ENCODE data around the gene JAKMIP3.

JAKMIP3 gene

GRCh38 chr10:132054564-132054963, 11.2 kb upstream of the JAKMIP3 start:
- no peak for TF ChIP-seq POLR2A (IDR thresholded peaks at IDR 0.05; ENCODE audit: low read depth, low read length)
- no peak for FAIRE-seq
- DNase-seq (ENCODE audit: insufficient read length, low spot score), result peak; percentile 23

- FAIRE-seq (no peak), DNase-seq (ENCODE audit: insufficient read length, low spot score) (no peak)
- TF ChIP-seq POLR2A (IDR thresholded peaks at IDR 0.05; ENCODE audit: low read depth, low read length), result no peak
Observed at GRCh38 chr10:132055616-132056015, 10.1 kb upstream of the JAKMIP3 start.

- no peak for FAIRE-seq
- TF ChIP-seq POLR2A (IDR thresholded peaks at IDR 0.05; ENCODE audit: low read depth, low read length), result no peak
- DNase-seq (ENCODE audit: insufficient read length, low spot score), result no peak
Observed at GRCh38 chr10:132056663-132057062, 9.1 kb upstream of the JAKMIP3 start.

GRCh38 chr10:132057191-132057681, 8.5 kb upstream of the JAKMIP3 start:
- no peak for DNase-seq (ENCODE audit: insufficient read length, low spot score)
- TF ChIP-seq POLR2A (IDR thresholded peaks at IDR 0.05; ENCODE audit: low read depth, low read length), result no peak
- FAIRE-seq, result no peak

- DNase-seq (ENCODE audit: insufficient read length, low spot score) (no peak), FAIRE-seq (no peak)
- TF ChIP-seq POLR2A (IDR thresholded peaks at IDR 0.05; ENCODE audit: low read depth, low read length), result no peak
Observed at GRCh38 chr10:132058111-132058745, 7.5 kb upstream of the JAKMIP3 start.

GRCh38 chr10:132058793-132059759, 6.7 kb upstream of the JAKMIP3 start:
- FAIRE-seq, result no peak
- no peak for DNase-seq (ENCODE audit: insufficient read length, low spot score)
- no peak for TF ChIP-seq POLR2A (IDR thresholded peaks at IDR 0.05; ENCODE audit: low read depth, low read length)

GRCh38 chr10:132059760-132060508, 5.8 kb upstream of the JAKMIP3 start:
- FAIRE-seq (no peak), DNase-seq (ENCODE audit: insufficient read length, low spot score) (no peak)
- TF ChIP-seq POLR2A (IDR thresholded peaks at IDR 0.05; ENCODE audit: low read depth, low read length), result no peak

- FAIRE-seq (no peak), DNase-seq (ENCODE audit: insufficient read length, low spot score) (no peak)
- no peak for TF ChIP-seq POLR2A (IDR thresholded peaks at IDR 0.05; ENCODE audit: low read depth, low read length)
Observed at GRCh38 chr10:132061030-132061429, 4.7 kb upstream of the JAKMIP3 start.

GRCh38 chr10:132061465-132061864, 4.3 kb upstream of the JAKMIP3 start:
- no peak for TF ChIP-seq POLR2A (IDR thresholded peaks at IDR 0.05; ENCODE audit: low read depth, low read length)
- DNase-seq (ENCODE audit: insufficient read length, low spot score) (no peak), FAIRE-seq (no peak)

- FAIRE-seq (no peak), DNase-seq (ENCODE audit: insufficient read length, low spot score) (no peak)
- no peak for TF ChIP-seq POLR2A (IDR thresholded peaks at IDR 0.05; ENCODE audit: low read depth, low read length)
Observed at GRCh38 chr10:132062116-132062515, 3.6 kb upstream of the JAKMIP3 start.

- no peak for TF ChIP-seq POLR2A (IDR thresholded peaks at IDR 0.05; ENCODE audit: low read depth, low read length)
- DNase-seq (ENCODE audit: insufficient read length, low spot score), result no peak
- FAIRE-seq, result no peak
Observed at GRCh38 chr10:132062641-132063390, 2.9 kb upstream of the JAKMIP3 start.

- no peak for TF ChIP-seq POLR2A (IDR thresholded peaks at IDR 0.05; ENCODE audit: low read depth, low read length)
- DNase-seq (ENCODE audit: insufficient read length, low spot score) (no peak), FAIRE-seq (no peak)
Observed at GRCh38 chr10:132063432-132063831, 2.3 kb upstream of the JAKMIP3 start.

- no peak for TF ChIP-seq POLR2A (IDR thresholded peaks at IDR 0.05; ENCODE audit: low read depth, low read length)
- no peak for DNase-seq (ENCODE audit: insufficient read length, low spot score)
- no peak for FAIRE-seq
Observed at GRCh38 chr10:132064082-132064755, 1.5 kb upstream of the JAKMIP3 start.

Measured in H54 (cell line).